HCT116 (cell line): ENCODE results near the gene PRDM11. TPM values are rescaled to one million over a fixed set of nuclear protein-coding genes. Genes with fewer than 3 reads are reported as not detected.

Experiments
- ATAC-seq: fragments of 200-7000 bp; cut with Tn5 transposase; 2 replicates; pipeline ENCODE4 v1.9.1; 2020; ENCODE audit warnings: mild to moderate bottlenecking, moderate library complexity
- BruUV-seq: library from RNA; stranded (reverse); fragments of 400-500 nt; replicated peaks from 2 replicates; lab custom pipeline; 2021; lab: Mats Ljungman, UMichigan
- CTCF ChIA-PET: fragments of 300-600 bp; sonication (Branson Sonifier 250); formaldehyde crosslinking; loops from one replicate; lab custom pipeline; 2021; ENCODE audit warnings: antibody characterized with exemption; lab: Charles Lee
- POLR2A ChIA-PET: fragments of 300-600, 350-600 bp; sonication (Branson Sonifier 250); formaldehyde crosslinking; loops from one replicate; lab custom pipeline; 2021; ENCODE audit warnings: antibody characterized with exemption; lab: Charles Lee
- RAD21 ChIA-PET, 2 experiments: fragments of 300-600 bp; sonication (Branson Sonifier 250); formaldehyde crosslinking; loops; one replicate each; lab custom pipeline; 2023; ENCODE audit warnings: low total read pairs in 2 of 2; ENCODE audit not compliant: uncharacterized antibody in 2 of 2, unreplicated experiment in 2 of 2, low non-redundant PET in 1 of 2; lab: Charles Lee
- DNase-seq: peaks from one replicate; pipeline ENCODE4 v3.0.0-alpha.2; 2010; ENCODE audit warnings: low read depth, low spot score
- H2AFZ ChIP-seq: fragments of 200-600 bp; shearing (Covaris generic), sonication (generic); 2 replicates; pipeline ENCODE4 v1.6.1; 2017; ENCODE audit warnings: low read depth, mixed run types, mixed read lengths, antibody characterized with exemption, low read length; ENCODE audit not compliant: poor library complexity, severe bottlenecking
- H3K27ac ChIP-seq: 2 replicates; pipeline ENCODE4 v1.5.1; 2012; ENCODE audit warnings: low read depth, low read length
- H3K27me3 ChIP-seq: fragments of 200-600 bp; sonication (generic); 2 replicates; pipeline ENCODE4 v1.6.1; 2016; ENCODE audit warnings: mixed run types, low read length, mixed read lengths; ENCODE audit not compliant: insufficient read depth
- H3K36me3 ChIP-seq, 2 experiments: fragments of 200-500 bp in 1 of 2; fragments of 200-600 bp in 1 of 2; sonication (Bioruptor generic) in 1 of 2; sonication (generic) in 1 of 2; 2 replicates each; pipeline versions ENCODE4 v1.5.1 to v1.6.1; 2014 to 2016; ENCODE audit warnings: low read length in 2 of 2, inconsistent platforms in 1 of 2, mixed read lengths in 1 of 2, mixed run types in 1 of 2; ENCODE audit not compliant: insufficient read depth in 2 of 2, control insufficient read depth in 1 of 2
- H3K4me1 ChIP-seq, 2 experiments: fragments of 200-600 bp in 1 of 2; sonication (generic) in 1 of 2; 2 replicates each; pipeline versions ENCODE4 v1.5.1 to v1.6.1; 2012 to 2017; ENCODE audit warnings: low read length in 2 of 2, inconsistent platforms in 1 of 2, mild to moderate bottlenecking in 1 of 2, mixed read lengths in 1 of 2, mixed run types in 1 of 2, moderate library complexity in 1 of 2; ENCODE audit not compliant: insufficient read depth in 2 of 2, control insufficient read depth in 1 of 2
- H3K4me2 ChIP-seq: fragments of 200-600 bp; sonication (generic); 2 replicates; pipeline ENCODE4 v1.6.1; 2017; ENCODE audit warnings: mixed run types, low read length, mixed read lengths
- H3K4me3 ChIP-seq, 2 experiments: fragments of 200-600 bp in 1 of 2; sonication (generic) in 1 of 2; replicated peaks in 1 of 2; 2 replicates each; pipeline ENCODE4 v1.5.1; 2011 to 2016; ENCODE audit warnings: low read length in 2 of 2, control low read depth in 1 of 2, low read depth in 1 of 2, mild to moderate bottlenecking in 1 of 2, mixed read lengths in 1 of 2, mixed run types in 1 of 2
- H3K79me2 ChIP-seq: fragments of 200-600 bp; sonication (generic); 2 replicates; pipeline ENCODE4 v1.6.1; 2017; ENCODE audit warnings: mild to moderate bottlenecking, mixed run types, low read length, moderate library complexity, mixed read lengths; ENCODE audit not compliant: insufficient read depth
- H3K9ac ChIP-seq: fragments of 200-600 bp; sonication (generic); 2 replicates; pipeline ENCODE4 v1.6.1; 2016; ENCODE audit warnings: low read length, mixed read lengths
- H3K9me2 ChIP-seq: fragments of 200-600 bp; sonication (generic), shearing (Covaris generic); 2 replicates; pipeline ENCODE4 v1.6.1; 2017; ENCODE audit warnings: mixed run types, mild to moderate bottlenecking, moderate library complexity; ENCODE audit not compliant: insufficient read depth
- H3K9me3 ChIP-seq, 2 experiments: fragments of 200-500 bp in 1 of 2; fragments of 200-600 bp in 1 of 2; sonication (Bioruptor generic) in 1 of 2; sonication (generic) in 1 of 2; 2 replicates each; pipeline ENCODE4 v1.6.1; 2014 to 2017; ENCODE audit warnings: low read length in 2 of 2, mixed read lengths in 2 of 2, inconsistent platforms in 1 of 2, low read depth in 1 of 2, mild to moderate bottlenecking in 1 of 2, mixed run types in 1 of 2, moderate library complexity in 1 of 2; ENCODE audit not compliant: control insufficient read depth in 1 of 2, insufficient read depth in 1 of 2
- H4K20me1 ChIP-seq: fragments of 200-600 bp; sonication (generic), shearing (Covaris generic); 2 replicates; pipeline ENCODE4 v1.6.1; 2017; ENCODE audit warnings: mixed run types, mild to moderate bottlenecking, moderate library complexity; ENCODE audit not compliant: insufficient read depth
- ATF3 ChIP-seq: IDR thresholded peaks from 2 replicates; pipeline ENCODE4 v1.6.1; 2012
- CBX3 ChIP-seq: IDR thresholded peaks from 2 replicates; pipeline ENCODE4 v1.6.1; 2012; ENCODE audit warnings: low read depth
- CEBPB ChIP-seq: IDR thresholded peaks from 2 replicates; pipeline ENCODE4 v1.6.1; 2012; ENCODE audit warnings: low read depth
- CTCF ChIP-seq, 3 experiments: fragments of 200-600 bp in 1 of 3; sonication (generic) in 1 of 3; IDR thresholded peaks in 2 of 3; conservative IDR thresholded peaks in 1 of 3; 2 replicates each; pipeline ENCODE4 v1.5.1; 2012 to 2017; ENCODE audit warnings: low read depth in 2 of 3, low read length in 2 of 3, antibody characterized with exemption in 1 of 3, borderline replicate concordance in 1 of 3, control low read depth in 1 of 3, mild to moderate bottlenecking in 1 of 3, mixed read lengths in 1 of 3, mixed run types in 1 of 3, moderate library complexity in 1 of 3; ENCODE audit not compliant: insufficient read depth in 1 of 3
- EGR1 ChIP-seq: IDR thresholded peaks from 2 replicates; pipeline ENCODE4 v1.6.1; 2012; ENCODE audit warnings: low read depth
- EZH2phosphoT487 ChIP-seq: fragments of 200-600 bp; IDR thresholded peaks from 2 replicates; pipeline ENCODE4 v1.6.1; 2018; ENCODE audit warnings: antibody characterized with exemption, borderline replicate concordance
- FOSL1 ChIP-seq: IDR thresholded peaks from 2 replicates; pipeline ENCODE4 v1.6.1; 2012; ENCODE audit warnings: low read depth
- JUND ChIP-seq: IDR thresholded peaks from 2 replicates; pipeline ENCODE4 v1.6.1; 2012
- MAX ChIP-seq: IDR thresholded peaks from 2 replicates; pipeline ENCODE4 v1.6.1; 2012
- RAD21 ChIP-seq: IDR thresholded peaks from 2 replicates; pipeline ENCODE4 v1.6.1; 2012; ENCODE audit warnings: low read depth, mild to moderate bottlenecking
- REST ChIP-seq: IDR thresholded peaks from 2 replicates; pipeline ENCODE4 v1.6.1; 2012; ENCODE audit warnings: low read depth
- SRF ChIP-seq: IDR thresholded peaks from 2 replicates; pipeline ENCODE4 v1.6.1; 2012; ENCODE audit warnings: low read depth
- ZBTB33 ChIP-seq: IDR thresholded peaks from 2 replicates; pipeline ENCODE4 v1.6.1; 2011; ENCODE audit warnings: mild to moderate bottlenecking, low read length, moderate library complexity; ENCODE audit not compliant: insufficient replicate concordance; ENCODE audit errors: extremely low read depth
- intact Hi-C: fragments of 100-400 bp; cut with micrococcal nuclease; formaldehyde crosslinking; loops from 2 replicates; pipeline ENCODE4 v1.10.0; 2022
- total RNA-seq: library from RNA; stranded (reverse); gene quantifications from one replicate; pipeline ENCODE4 v1.2.1, GENCODE V29; 2021; ENCODE audit not compliant: unreplicated experiment

Gene PRDM11
- total RNA-seq, 1 experiment from 2014 or later = 9.3 TPM

- no peaks in the 10 kb centered on the region for H3K79me2 ChIP-seq
- H2AFZ ChIP-seq = peak overlapping the region; percentile 51
- H4K20me1 ChIP-seq = no peaks in the 10 kb centered on the region
- H3K4me1 ChIP-seq = peaks cover 8 to 30% of the 10 kb centered on the region in 2 experiments
- no peak overlapping the region for H3K4me2 ChIP-seq
- BruUV-seq = no TSS peak
- intact Hi-C loops = no loop called here
- H3K36me3 ChIP-seq = no peaks in the 10 kb centered on the region
- ChIA-PET POLR2A (no interaction called here), RAD21 (no interaction called here), CTCF (interaction anchor here (0.6 to 0.9 kb wide), 3 partner anchors 14 to 26 kb away, joined by 3 to 4 read pairs (median 3); no protein-coding TSS in a partner anchor)
- H3K9ac ChIP-seq = no peak overlapping the region
- ATAC-seq (no peak), DNase-seq (no peak)
- no peak for TF ChIP-seq SRF
- TF ChIP-seq CEBPB = no peak
- no peak for TF ChIP-seq EGR1
- H3K27ac ChIP-seq = no peak overlapping the region
- H3K9me2 ChIP-seq = no peaks in the 10 kb centered on the region
- no peaks in the 10 kb centered on the region for H3K27me3 ChIP-seq
- H3K4me3 ChIP-seq = no peak overlapping the region
- H3K9me3 ChIP-seq = no peaks in the 10 kb centered on the region
Measured at GRCh38 chr11:45266676-45267020, 120.2 kb downstream of the PRDM11 start.

GRCh38 chr11:45267052-45267451, 120.6 kb downstream of the PRDM11 start:
- intact Hi-C loops = no loop called here
- no peak overlapping the region for H3K27ac ChIP-seq
- ChIA-PET RAD21 (no interaction called here), CTCF (interaction anchor here (0.9 kb wide), 1 partner anchor 25 kb away, joined by 3 read pairs; no protein-coding TSS in a partner anchor), POLR2A (no interaction called here)
- no peak overlapping the region for H3K9ac ChIP-seq
- no peaks in the 10 kb centered on the region for H4K20me1 ChIP-seq
- no peaks in the 10 kb centered on the region for H3K36me3 ChIP-seq
- BruUV-seq = no TSS peak
- H3K9me3 ChIP-seq = no peaks in the 10 kb centered on the region
- peaks cover 8 to 26% of the 10 kb centered on the region in 2 experiments for H3K4me1 ChIP-seq
- H2AFZ ChIP-seq = peak overlapping the region; percentile 51
- no peaks in the 10 kb centered on the region for H3K79me2 ChIP-seq
- H3K27me3 ChIP-seq = no peaks in the 10 kb centered on the region
- no peak overlapping the region for H3K4me2 ChIP-seq
- no peak overlapping the region for H3K4me3 ChIP-seq
- no peaks in the 10 kb centered on the region for H3K9me2 ChIP-seq
- ATAC-seq = peak; percentile 90
- DNase-seq = no peak
- TF ChIP-seq EGR1 (no peak), ZBTB33 (no peak), RAD21 (0 out of 2 replicates have a peak, but pooled peaks have one; percentile 14), MAX (peak; percentile 25; the same call in 1 of the 2 replicates), ATF3 (no peak), EZH2phosphoT487 (no peak), JUND (no peak), FOSL1 (no peak), CTCF (IDR thresholded peaks at IDR 0.05 in 2 of 3, conservative IDR thresholded peaks at IDR 0.05 in 1 of 3; ENCODE audit: borderline replicate concordance in 1 of 3, insufficient read depth in 1 of 3, low read depth in 2 of 3, low read length in 2 of 3) (peak; percentile 20 to 79 (median 78); a peak in 5 of 6 replicates), CBX3 (0 out of 2 replicates have a peak, but pooled peaks have one; percentile 23), REST (no peak)
